Measurements from ENCODE around the gene DUSP10.

Gene DUSP10

DNA sequence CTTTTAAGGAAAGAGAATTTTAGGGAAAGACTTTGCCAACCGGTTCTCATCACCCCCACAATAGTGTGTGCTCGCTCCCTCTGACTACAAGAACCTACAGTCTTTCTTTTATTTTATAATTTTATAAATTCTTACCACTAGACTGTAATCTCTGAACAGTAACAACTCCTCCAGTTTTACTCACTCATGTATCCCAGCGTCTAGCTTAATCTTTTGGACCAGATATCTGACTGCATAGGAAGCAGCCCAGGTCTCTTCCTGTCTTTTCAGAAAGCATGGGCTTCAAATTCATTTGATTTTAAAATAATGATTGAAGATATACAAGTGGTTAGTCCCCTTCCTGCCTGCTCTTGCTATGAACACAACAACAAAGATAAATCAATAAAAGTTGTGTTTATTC, 19.0 kb upstream of the DUSP10 start:
- H3K4me1 Mint-ChIP-seq, result peaks cover under 1% of the 10 kb centered on the region
- no peak overlapping the region for H3K4me3 Mint-ChIP-seq
- no peaks in the 10 kb centered on the region for H3K9me3 Mint-ChIP-seq
- peaks cover 9% of the 10 kb centered on the region for H3K27me3 Mint-ChIP-seq (ENCODE audit: low read depth)
- H3K36me3 Mint-ChIP-seq (ENCODE audit: low read depth), result no peaks in the 10 kb centered on the region
- H3K27ac Mint-ChIP-seq, result no peak overlapping the region
- TF ChIP-seq, protein P1, sequence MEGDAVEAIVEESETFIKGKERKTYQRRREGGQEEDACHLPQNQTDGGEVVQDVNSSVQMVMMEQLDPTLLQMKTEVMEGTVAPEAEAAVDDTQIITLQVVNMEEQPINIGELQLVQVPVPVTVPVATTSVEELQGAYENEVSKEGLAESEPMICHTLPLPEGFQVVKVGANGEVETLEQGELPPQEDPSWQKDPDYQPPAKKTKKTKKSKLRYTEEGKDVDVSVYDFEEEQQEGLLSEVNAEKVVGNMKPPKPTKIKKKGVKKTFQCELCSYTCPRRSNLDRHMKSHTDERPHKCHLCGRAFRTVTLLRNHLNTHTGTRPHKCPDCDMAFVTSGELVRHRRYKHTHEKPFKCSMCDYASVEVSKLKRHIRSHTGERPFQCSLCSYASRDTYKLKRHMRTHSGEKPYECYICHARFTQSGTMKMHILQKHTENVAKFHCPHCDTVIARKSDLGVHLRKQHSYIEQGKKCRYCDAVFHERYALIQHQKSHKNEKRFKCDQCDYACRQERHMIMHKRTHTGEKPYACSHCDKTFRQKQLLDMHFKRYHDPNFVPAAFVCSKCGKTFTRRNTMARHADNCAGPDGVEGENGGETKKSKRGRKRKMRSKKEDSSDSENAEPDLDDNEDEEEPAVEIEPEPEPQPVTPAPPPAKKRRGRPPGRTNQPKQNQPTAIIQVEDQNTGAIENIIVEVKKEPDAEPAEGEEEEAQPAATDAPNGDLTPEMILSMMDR (IDR thresholded peaks at IDR 0.05; ENCODE audit: unreplicated experiment in 3 of 3), result no peak

GRCh38 chr1:221759436-221759835, 17.5 kb upstream of the DUSP10 start:
- Mint-ChIP-seq H3K4me1 (no peaks in the 10 kb centered on the region), H3K27me3 (ENCODE audit: low read depth) (peaks cover 9% of the 10 kb centered on the region), H3K27ac (no peak overlapping the region), H3K4me3 (no peak overlapping the region), H3K9me3 (no peaks in the 10 kb centered on the region), H3K36me3 (ENCODE audit: low read depth) (no peaks in the 10 kb centered on the region)
- TF ChIP-seq, protein P1 (IDR thresholded peaks at IDR 0.05; ENCODE audit: unreplicated experiment in 3 of 3), result no peak

- Mint-ChIP-seq H3K4me1 (no peaks in the 10 kb centered on the region), H3K36me3 (ENCODE audit: low read depth) (no peaks in the 10 kb centered on the region), H3K27ac (no peak overlapping the region), H3K9me3 (no peaks in the 10 kb centered on the region), H3K4me3 (no peak overlapping the region), H3K27me3 (ENCODE audit: low read depth) (peaks cover 9% of the 10 kb centered on the region)
- TF ChIP-seq, protein P1 (IDR thresholded peaks at IDR 0.05; ENCODE audit: unreplicated experiment in 3 of 3), result no peak
Observed at GRCh38 chr1:221758455-221758854, 16.6 kb upstream of the DUSP10 start.

GRCh38 chr1:221756830-221757551, 15.1 kb upstream of the DUSP10 start:
- Mint-ChIP-seq H3K27me3 (ENCODE audit: low read depth) (peaks cover 9% of the 10 kb centered on the region), H3K4me3 (no peak overlapping the region), H3K9me3 (no peaks in the 10 kb centered on the region), H3K4me1 (no peaks in the 10 kb centered on the region), H3K27ac (no peak overlapping the region), H3K36me3 (ENCODE audit: low read depth) (no peaks in the 10 kb centered on the region)
- TF ChIP-seq, protein P1 (IDR thresholded peaks at IDR 0.05; ENCODE audit: unreplicated experiment in 3 of 3), result no peak

DNA sequence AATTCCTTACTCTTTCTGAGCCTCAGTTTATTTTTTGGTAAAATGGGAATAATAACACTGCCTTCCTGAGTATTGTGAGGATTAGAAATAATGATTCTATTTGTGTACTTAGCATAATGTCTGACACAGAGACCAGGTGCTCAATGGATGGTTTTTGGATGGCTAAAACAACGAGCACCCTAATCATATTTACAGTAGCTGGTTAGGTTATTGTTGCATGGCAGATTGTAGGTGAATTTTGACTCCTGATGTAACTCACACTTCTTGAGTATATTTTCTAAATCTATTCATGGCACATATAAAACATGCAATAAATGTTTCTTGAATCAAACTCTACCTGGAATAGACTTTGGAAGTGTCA, 11.9 kb upstream of the DUSP10 start:
- H3K27me3 Mint-ChIP-seq (ENCODE audit: low read depth), result no peaks in the 10 kb centered on the region
- no peak overlapping the region for H3K27ac Mint-ChIP-seq
- H3K4me3 Mint-ChIP-seq, result no peak overlapping the region
- H3K9me3 Mint-ChIP-seq, result no peaks in the 10 kb centered on the region
- TF ChIP-seq, protein P1 (IDR thresholded peaks at IDR 0.05; ENCODE audit: unreplicated experiment in 3 of 3), result no peak
- H3K36me3 Mint-ChIP-seq (ENCODE audit: low read depth), result no peaks in the 10 kb centered on the region
- H3K4me1 Mint-ChIP-seq, result no peaks in the 10 kb centered on the region

DNA sequence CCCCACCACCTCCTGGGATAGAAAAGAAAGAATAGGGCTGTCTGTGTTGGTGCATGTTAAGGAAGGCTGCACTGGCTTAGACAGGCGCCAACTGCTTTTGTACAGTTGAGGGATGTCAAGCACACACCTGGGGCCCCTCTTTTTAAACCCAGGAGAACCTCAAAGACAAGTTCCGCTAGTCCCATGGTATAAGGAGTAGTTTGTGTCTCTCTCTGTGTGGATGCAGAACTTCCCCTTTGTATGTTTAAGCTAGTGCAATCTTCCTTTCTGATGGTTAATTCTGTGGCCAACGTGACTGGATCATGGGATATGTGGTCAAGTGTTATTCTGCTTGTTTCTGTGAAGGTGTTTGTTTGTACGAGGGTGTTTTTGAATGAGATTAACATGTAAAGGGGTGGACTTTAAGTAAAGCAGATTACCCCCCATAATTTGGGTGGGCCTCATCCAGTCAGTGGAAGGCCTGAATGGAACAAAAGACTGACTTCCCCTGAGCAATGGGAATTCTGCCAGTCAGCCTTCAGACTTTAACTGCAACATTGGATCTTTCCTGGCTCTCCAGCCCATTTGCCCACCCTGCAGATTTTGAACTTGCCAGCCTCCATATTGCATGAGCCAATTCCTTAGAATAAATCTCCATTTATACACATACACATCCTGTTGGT, 9.5 kb upstream of the DUSP10 start:
- H3K27me3 Mint-ChIP-seq (ENCODE audit: low read depth), result peaks cover 4% of the 10 kb centered on the region
- no peaks in the 10 kb centered on the region for H3K4me1 Mint-ChIP-seq
- H3K9me3 Mint-ChIP-seq, result no peaks in the 10 kb centered on the region
- H3K27ac Mint-ChIP-seq, result no peak overlapping the region
- no peaks in the 10 kb centered on the region for H3K36me3 Mint-ChIP-seq (ENCODE audit: low read depth)
- H3K4me3 Mint-ChIP-seq, result no peak overlapping the region
- TF ChIP-seq, protein P1 (IDR thresholded peaks at IDR 0.05; ENCODE audit: unreplicated experiment in 3 of 3), result no peak
